NCI-H526 (cell line): ENCODE data around the gene SELENOM.
A peak's percentile ranks its signal among the peaks of the same experiment; 100 is the strongest.
"Not testable (repeated sequence)": the region's sequence is repeated elsewhere in the genome, so short reads cannot be mapped to it uniquely, and the experiment has no call there.

ENCODE experiments used
- DNase-seq, 2 experiments: peaks; one replicate each; lab custom pipeline; 2025; lab: John Stamatoyannopoulos, UW

Gene SELENOM

GRCh38 chr22:31130873-31131272 lies 23.5 kb upstream of the SELENOM start:
- DNase-seq: no peak

DNA sequence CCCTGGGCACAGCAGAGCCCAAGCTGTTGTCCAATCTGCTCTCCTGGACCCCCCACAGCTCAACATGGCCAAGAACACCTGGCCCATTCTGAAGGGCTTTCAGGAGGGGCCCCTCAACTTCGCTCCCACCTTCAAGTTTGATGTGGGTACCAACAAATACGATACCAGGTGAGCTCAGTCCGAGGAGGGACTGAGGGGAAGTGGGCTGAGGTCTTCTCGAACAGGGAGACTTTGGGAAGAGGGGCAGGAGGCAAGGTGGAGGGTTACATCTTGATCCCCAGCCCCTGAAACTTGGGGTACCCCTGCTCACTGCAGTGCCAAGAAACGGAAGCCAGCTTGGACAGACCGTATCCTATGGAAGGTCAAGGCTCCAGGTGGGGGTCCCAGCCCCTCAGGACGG lies 20.8 kb upstream of the SELENOM start:
- no peak for DNase-seq

DNA sequence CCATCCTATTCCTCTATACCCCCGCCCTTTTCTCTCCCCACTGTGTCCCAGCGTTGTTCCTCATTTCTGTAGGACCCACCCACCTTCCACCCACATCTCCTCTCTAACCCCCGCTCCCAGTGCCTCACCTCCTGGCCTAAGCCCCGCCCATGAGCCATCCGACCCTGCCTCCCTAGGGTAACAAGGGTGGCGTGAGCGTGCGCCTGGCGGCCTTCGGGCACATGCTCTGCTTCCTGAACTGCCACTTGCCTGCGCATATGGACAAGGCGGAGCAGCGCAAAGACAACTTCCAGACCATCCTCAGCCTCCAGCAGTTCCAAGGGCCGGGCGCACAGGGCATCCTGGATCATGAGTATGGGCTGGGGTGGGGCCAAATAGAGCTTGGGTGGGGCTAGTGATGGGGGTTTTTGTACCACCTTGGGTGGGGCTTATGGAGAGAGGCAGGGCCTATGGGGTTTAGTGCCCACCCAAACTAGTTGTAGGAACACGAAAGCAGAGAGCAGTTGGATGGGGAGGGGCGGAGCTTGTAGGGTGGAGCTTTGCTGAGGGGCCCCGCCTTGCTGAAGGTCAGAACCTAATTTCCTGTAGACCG lies 19.9 kb upstream of the SELENOM start:
- DNase-seq: no peak

DNA sequence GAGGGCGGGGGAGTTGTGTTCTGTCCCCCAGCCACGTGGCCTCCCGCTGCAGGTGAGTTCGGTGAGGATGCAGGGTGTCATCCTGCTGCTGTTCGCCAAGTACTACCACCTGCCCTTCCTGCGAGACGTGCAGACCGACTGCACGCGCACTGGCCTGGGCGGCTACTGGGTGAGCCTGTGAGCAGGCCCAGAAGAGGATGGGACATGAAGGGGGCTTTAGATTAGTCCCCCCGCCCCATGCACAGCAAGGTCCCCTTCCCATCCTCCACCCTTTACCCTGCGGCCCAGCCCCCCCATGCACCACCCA lies 19.5 kb upstream of the SELENOM start:
- no peak for DNase-seq

DNA sequence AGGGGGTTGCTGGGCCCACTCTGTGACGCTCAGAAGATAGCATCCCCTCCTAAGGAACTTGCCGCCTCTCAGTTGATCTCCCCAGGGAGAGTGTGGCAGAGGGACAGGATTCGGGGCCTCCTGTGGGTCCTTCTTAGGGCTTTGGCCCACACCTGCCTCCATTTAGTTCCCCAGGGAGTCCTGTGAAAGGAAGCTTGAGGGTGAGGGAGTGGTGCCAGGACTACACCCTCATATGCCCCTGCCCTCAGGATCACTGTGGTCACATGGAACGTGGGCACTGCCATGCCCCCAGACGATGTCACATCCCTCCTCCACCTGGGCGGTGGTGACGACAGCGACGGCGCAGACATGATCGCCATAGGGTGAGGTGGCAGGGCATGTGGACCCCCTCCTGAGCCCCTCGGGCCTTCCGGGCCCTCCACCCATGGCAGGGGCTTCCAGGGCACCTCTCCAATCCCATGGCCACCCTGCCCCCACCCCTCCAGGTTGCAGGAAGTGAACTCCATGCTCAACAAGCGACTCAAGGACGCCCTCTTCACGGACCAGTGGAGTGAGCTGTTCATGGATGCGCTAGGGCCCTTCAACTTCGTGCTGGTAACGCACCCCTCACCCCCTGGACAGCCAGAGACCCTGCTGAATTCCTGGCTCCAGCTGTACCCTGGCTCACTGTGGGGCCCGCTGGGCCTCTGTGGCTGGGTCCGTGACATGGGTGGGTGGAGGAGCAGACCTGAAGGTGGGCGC lies 18.9 kb upstream of the SELENOM start:
- DNase-seq: no peak

DNA sequence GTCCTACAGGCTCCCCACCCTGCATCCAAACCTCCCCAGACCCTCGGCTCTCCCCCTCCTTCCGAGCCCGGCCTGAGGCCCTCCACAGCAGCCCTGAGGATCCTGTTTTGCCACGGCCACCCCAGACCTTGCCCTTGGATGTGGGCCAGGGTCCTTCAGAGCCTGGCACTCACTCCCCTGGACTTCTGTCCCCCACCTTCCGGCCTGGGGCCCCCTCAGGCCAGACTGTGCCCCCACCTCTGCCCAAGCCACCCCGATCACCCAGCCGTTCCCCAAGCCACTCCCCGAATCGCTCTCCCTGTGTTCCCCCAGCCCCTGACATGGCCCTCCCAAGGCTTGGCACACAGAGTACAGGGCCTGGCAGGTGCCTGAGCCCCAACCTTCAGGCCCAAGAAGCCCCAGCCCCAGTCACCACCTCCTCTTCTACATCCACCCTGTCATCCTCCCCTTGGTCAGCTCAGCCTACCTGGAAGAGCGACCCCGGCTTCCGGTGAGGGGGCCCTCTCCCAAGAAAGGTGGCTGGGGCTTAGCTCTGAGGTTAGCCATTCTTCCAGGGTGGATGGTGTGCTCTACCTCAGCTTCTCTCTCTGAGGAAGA lies 18.3 kb upstream of the SELENOM start:
- DNase-seq: no peak

- DNase-seq: no peak
Observed at GRCh38 chr22:31124811-31125465, 17.6 kb upstream of the SELENOM start.

DNA sequence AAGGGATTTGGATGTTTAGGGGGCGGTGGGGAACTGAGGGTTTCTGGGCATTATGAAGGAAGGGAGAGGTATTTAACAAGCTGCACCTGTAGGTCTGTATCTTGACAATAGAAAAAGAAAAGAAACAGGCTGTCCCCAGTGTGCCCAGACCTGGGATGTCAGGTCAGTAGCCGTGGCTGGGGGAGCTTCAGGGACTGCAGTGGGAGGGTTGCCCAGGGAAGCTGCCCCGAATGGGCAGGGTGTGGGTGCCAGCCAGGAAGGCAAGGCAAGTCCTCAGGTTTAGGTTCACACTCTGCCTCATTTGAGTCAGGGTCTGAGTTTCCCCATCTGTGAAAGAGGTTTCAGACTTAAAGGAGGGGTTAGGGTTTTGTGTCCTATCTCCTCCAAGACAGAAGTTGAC lies 16.9 kb upstream of the SELENOM start:
- DNase-seq: no peak

- no peak for DNase-seq
Observed at GRCh38 chr22:31123292-31123602, 15.9 kb upstream of the SELENOM start.

DNA sequence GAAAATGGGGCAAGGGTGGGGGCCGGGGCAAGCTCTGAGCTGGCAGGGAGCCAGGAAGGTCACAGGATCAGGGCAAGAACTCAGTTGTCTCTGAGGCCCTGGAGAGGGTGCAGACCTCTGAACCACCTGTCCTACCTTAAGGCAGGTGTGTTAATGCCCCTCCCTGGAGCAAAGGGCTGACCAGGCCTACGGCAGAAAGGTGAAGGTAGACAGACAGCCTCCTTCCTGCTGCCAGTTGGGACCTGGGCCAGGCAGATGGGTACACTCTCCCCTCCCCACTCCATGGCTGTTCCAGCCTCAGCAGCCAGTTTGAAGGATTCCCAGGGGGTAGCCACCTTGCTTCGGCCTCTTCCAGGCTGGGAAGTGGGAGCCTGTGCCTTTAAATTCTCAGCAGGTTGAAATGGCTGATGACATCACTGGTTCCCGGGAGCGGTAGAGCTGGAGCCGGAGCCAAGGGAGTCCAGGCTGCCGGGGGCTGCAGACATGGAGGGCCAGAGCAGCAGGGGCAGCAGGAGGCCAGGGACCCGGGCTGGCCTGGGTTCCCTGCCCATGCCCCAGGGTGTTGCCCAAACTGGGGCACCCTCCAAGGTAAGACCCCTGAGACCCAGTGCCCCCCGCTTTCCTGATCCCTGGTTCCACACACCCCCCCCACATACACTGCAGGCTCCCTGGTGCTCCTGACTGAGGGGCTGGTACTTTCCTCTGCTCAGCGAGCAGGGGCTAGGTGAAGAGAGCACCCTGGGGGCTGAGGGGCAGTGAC lies 15.3 kb upstream of the SELENOM start, which contains the start of gene INPP5J:
INPP5J (plus strand) TSS at position 435 of the 760 bp plus-strand sequence; CDS start at position 484, 49 bp downstream.
- DNase-seq: peak; percentile 63 to 83

DNA sequence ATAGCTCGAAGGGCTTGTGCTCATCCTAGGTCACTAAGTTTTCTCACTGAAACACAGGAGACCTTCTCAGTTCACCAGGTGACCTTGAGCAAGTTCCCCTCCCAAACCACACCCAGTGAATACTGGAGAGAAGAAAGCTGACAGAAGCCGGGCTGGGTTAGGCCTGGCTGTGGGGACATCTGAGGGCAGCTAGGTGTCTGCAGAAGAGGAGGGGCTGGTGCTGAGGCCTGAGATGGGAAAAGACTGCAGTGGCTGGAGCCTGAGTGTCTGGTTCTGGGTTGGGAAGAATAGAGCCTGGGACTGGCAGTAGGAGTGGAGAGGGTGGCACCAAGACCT lies 14.8 kb upstream of the SELENOM start:
- peak in 1 of 2 experiments; percentile 40 for DNase-seq

- DNase-seq: no peak
Observed at GRCh38 chr22:31121403-31121802, 14.0 kb upstream of the SELENOM start.

DNA sequence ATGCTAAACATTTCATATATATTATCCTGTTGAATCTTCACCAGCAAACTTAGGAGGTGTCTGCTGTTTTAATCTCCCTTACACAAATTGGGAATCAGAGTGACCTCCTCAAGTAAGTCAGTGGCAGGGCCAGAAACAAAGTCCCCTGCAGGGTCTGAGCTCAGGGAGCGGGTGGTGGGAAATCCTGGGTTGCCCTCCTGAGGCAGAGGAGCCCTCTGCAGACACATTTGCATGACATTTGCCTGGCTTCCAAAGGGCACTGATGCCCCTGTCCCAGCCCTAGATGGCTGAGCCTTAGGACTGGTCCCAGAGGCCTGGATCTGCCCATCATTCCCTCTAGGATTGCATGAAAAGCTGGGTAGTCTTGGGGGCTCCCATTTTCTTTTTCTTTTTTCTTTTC lies 13.3 kb upstream of the SELENOM start:
- peak; percentile 11 to 82 for DNase-seq

DNA sequence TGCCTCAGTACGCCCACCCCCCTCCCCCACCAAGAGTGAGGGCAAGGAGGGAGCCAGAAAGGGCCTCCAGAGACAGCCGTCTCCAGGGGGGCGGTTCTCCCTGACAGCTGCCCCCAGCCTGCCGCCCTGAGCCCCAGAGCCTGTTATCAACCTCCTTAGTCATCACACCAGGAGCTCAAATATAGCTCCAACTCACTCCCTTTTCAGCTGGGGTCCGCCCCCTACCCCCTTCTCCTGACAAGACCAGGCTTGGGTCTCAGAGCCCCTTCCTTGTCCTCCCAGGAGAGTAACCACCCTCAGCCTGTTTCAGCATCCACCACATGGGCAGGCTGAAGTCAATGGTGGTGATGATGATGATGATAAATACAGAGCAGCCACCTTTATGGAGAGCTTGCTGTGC lies 12.9 kb upstream of the SELENOM start:
- no peak for DNase-seq

DNA sequence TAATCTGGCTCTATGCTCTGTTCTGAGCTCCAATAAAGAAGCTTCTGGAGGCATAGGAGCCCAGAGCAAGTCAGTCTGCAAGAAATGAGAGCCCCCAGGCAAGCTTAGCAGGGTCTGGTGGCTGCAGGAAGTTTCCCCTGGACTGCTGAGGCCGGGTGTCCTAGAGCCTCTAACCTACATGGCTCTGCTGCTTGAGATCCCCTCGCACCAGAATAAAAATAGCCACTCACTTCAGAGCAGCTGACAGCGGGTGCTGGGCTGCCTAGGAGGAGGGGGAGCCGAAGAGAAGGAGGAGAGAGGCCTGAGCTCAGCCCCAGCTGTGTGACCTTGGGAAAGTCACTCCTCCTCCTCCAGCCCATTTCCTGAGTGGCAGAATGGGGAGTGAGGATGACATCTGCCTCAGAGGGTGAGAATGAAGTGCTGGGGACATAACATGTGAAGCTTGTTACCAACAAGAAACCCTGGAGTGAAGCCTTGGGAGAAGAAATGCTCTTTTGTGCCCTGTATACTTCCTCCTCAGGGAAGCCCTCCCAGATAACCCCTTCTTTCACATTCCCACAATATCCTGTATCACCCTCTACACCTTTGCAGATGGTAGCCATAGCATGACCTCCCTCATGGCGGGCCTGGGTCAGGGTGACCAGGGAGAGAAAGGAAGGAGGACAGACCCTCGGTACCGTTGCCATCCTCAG lies 11.8 kb upstream of the SELENOM start:
- DNase-seq: no peak

GRCh38 chr22:31118046-31118820 lies 10.9 kb upstream of the SELENOM start:
- DNase-seq: no peak

GRCh38 chr22:31112547-31113091 lies 5.3 kb upstream of the SELENOM start:
- not testable (repeated sequence) for DNase-seq

- no peak for DNase-seq
Observed at GRCh38 chr22:31107894-31108218, 488 bp upstream of the SELENOM start.

- DNase-seq: no peak
Observed at GRCh38 chr22:31106731-31107177, 614 bp downstream of the SELENOM start.

GRCh38 chr22:31106001-31106571 lies 1.3 kb downstream of the SELENOM start:
- DNase-seq: peak in 1 of 2 experiments; percentile 15
